ENCODE results near the gene NRG2. TPM values are rescaled to one million over a fixed set of nuclear protein-coding genes. Genes with fewer than 3 reads are reported as not detected.

The NRG2 gene
- total and polyA plus RNA-seq, 2 of the 8 experiments (the other 6 are each of a cell fraction or from before 2014, with no cell fraction given): 0.27 to 0.54 TPM

DNA sequence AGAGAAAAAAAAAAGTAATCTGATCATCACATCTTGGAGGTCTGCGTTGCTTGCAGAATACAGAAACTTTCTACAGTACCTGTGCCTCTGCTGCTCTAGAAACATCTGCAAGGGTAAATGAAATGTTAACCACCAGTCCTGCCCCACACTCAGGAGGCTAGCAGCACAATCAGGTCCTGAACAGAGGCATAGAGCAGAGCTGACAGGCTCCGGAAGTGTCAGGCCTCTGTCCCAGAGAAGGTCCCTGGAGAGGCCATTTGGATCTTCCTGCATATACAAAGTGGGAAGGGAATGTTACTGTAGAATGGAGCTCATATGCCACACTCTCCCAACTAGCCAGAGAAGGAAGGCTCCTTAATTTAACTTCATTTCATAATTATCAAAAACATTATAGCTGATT, 7.2 kb downstream of the NRG2 start:
- Histone ChIP-seq H3K79me1 (ENCODE audit: low read depth, low read length) (no peaks in the 10 kb centered on the region), H3K9me3 (ENCODE audit: insufficient read depth in 2 of 2, low read depth in 1 of 2, low read length in 1 of 2) (no peaks in the 10 kb centered on the region), H3K4ac (replicated peaks; ENCODE audit: insufficient read length, low read depth, low read length) (no peak overlapping the region), H3K36me3 (ENCODE audit: control insufficient read depth in 2 of 4, insufficient read depth in 4 of 4, low read length in 3 of 4) (no peaks in the 10 kb centered on the region), H2BK20ac (ENCODE audit: low read length) (no peak overlapping the region), H2BK5ac (ENCODE audit: low read depth, low read length) (no peak overlapping the region), H3K27ac (ENCODE audit: low read depth, low read length) (no peak overlapping the region), H3K4me1 (replicated peaks in 1 of 4; ENCODE audit: control insufficient read depth in 3 of 4, insufficient read depth in 4 of 4, low read length in 3 of 4) (no peaks in the 10 kb centered on the region; a peak in 3 of 7 replicates), H3K14ac (ENCODE audit: insufficient read length) (no peak overlapping the region), H2BK15ac (ENCODE audit: low read length) (no peak overlapping the region), H4K5ac (ENCODE audit: insufficient read length, low read depth, low read length) (no peak overlapping the region), H2BK12ac (ENCODE audit: low read depth, low read length) (no peak overlapping the region), H4K20me1 (replicated peaks in 1 of 2; ENCODE audit: control insufficient read depth in 1 of 2, insufficient read depth in 2 of 2, low read length in 2 of 2) (peaks cover 0 to under 1% of the 10 kb centered on the region in 2 experiments), H4K91ac (replicated peaks; ENCODE audit: insufficient read length, low read length) (no peak overlapping the region), H3K4me3 (ENCODE audit: extremely low read depth in 1 of 4, insufficient read depth in 2 of 4, low read depth in 3 of 4, low read length in 4 of 4) (no peak overlapping the region), H2BK120ac (replicated peaks; ENCODE audit: low read depth, low read length) (no peak overlapping the region), H2AFZ (ENCODE audit: low read length) (no peak overlapping the region), H3K4me2 (ENCODE audit: insufficient read depth in 1 of 2, low read depth in 2 of 2, low read length in 2 of 2) (no peak overlapping the region), H3K23me2 (ENCODE audit: low read depth, low read length) (no peaks in the 10 kb centered on the region), H3K56ac (replicated peaks; ENCODE audit: insufficient read length, low read depth, low read length) (no peak overlapping the region), H3K27me3 (replicated peaks in 1 of 4; ENCODE audit: control insufficient read depth in 3 of 4, extremely low read depth in 1 of 4, insufficient read depth in 3 of 4, low read length in 3 of 4) (peaks cover 9 to 26% (median 17%) of the 10 kb centered on the region in 4 experiments), H3K23ac (ENCODE audit: insufficient read length) (no peak overlapping the region), H2AK5ac (ENCODE audit: low read depth, low read length) (no peak overlapping the region), H3K18ac (ENCODE audit: extremely low read depth, low read length) (no peak overlapping the region), H4K8ac (ENCODE audit: extremely low read depth, insufficient read depth, low read length) (no peak overlapping the region), H3K9ac (replicated peaks in 1 of 4; ENCODE audit: extremely low read depth in 1 of 4, low read depth in 3 of 4, low read length in 3 of 4) (no peak overlapping the region), H3K79me2 (ENCODE audit: control insufficient read depth in 1 of 2, insufficient read depth in 2 of 2, low read length in 2 of 2) (no peaks in the 10 kb centered on the region)
- no peak for DNase-seq (ENCODE audit: low read depth in 1 of 2, low spot score in 2 of 2)
- no peak for FAIRE-seq
- ChIA-PET POLR2A (ENCODE audit: partially characterized antibody) (no interaction called here), CTCF (ENCODE audit: partially characterized antibody) (interaction anchor here (1.0 kb wide), 2 partner anchors 12 to 21 kb away, joined by 3 to 4 read pairs; no protein-coding TSS in a partner anchor)
- whole genome bisulfite sequencing, 2 experiments (ENCODE audit: extremely low coverage in 1 of 2, insufficient coverage in 1 of 2, insufficient read length in 1 of 2, insufficient replicate concordance in 2 of 2, low coverage in 1 of 2, low lambda C conversion rate in 2 of 2, missing lambda C conversion rate in 1 of 2): 81% methylated on average over 2 of the region's 2 CpGs; no CpG with 5 or more reads in 1 of the 2 experiments
- no peak for TF ChIP-seq CREB1 (IDR thresholded peaks at IDR 0.05)

Measured in H1 (cell line).